HL-60/S4 (cell line): ENCODE data around the gene PDE2A.

Experiments used
- in situ Hi-C: fragments of 300-500 bp; cut with MboI; formaldehyde crosslinking; loops from 2 replicates; pipeline ENCODE4 v1.14.3; 2022; ENCODE audit warnings: low sequenced_read_pairs

The PDE2A gene

GRCh38 chr11:72665911-72666472, 8.2 kb downstream of the PDE2A start:
- in situ Hi-C loops, result loop anchor here (25.0 kb wide), 1 partner anchor 179 kb away; no protein-coding TSS in a partner anchor

- in situ Hi-C loops, result loop anchor here (25.0 kb wide), 1 partner anchor 175 kb away; no protein-coding TSS in a partner anchor
Observed at GRCh38 chr11:72662036-72662435, 12.2 kb downstream of the PDE2A start.

GRCh38 chr11:72661486-72661885, 12.7 kb downstream of the PDE2A start:
- in situ Hi-C loops, result loop anchor here (25.0 kb wide), 1 partner anchor 174 kb away; no protein-coding TSS in a partner anchor

GRCh38 chr11:72658989-72659640, 15.1 kb downstream of the PDE2A start:
- in situ Hi-C loops, result loop anchor here (25.0 kb wide), 1 partner anchor 172 kb away; no protein-coding TSS in a partner anchor

- in situ Hi-C loops, result loop anchor here (25.0 kb wide), 1 partner anchor 170 kb away; no protein-coding TSS in a partner anchor
Observed at GRCh38 chr11:72657411-72658100, 16.7 kb downstream of the PDE2A start.

GRCh38 chr11:72655896-72656464, 18.2 kb downstream of the PDE2A start:
- in situ Hi-C loops, result loop anchor here (25.0 kb wide), 1 partner anchor 169 kb away; no protein-coding TSS in a partner anchor

GRCh38 chr11:72655014-72655413, 19.2 kb downstream of the PDE2A start:
- in situ Hi-C loops, result loop anchor here (25.0 kb wide), 1 partner anchor 168 kb away; no protein-coding TSS in a partner anchor

GRCh38 chr11:72653649-72654048, 20.6 kb downstream of the PDE2A start:
- in situ Hi-C loops, result loop anchor here (25.0 kb wide), 1 partner anchor 166 kb away; no protein-coding TSS in a partner anchor

GRCh38 chr11:72652873-72653630, 21.2 kb downstream of the PDE2A start:
- in situ Hi-C loops, result loop anchor here (25.0 kb wide), 1 partner anchor 166 kb away; no protein-coding TSS in a partner anchor

- in situ Hi-C loops, result loop anchor here (25.0 kb wide), 1 partner anchor 165 kb away; no protein-coding TSS in a partner anchor
Observed at GRCh38 chr11:72652133-72652532, 22.1 kb downstream of the PDE2A start.

GRCh38 chr11:72649215-72649976, 24.8 kb downstream of the PDE2A start:
- in situ Hi-C loops, result loop anchor here (5.0 kb wide), 1 partner anchor 62 kb away; no protein-coding TSS in a partner anchor

- in situ Hi-C loops, result loop anchor here (5.0 kb wide), 1 partner anchor 61 kb away; no protein-coding TSS in a partner anchor
Observed at GRCh38 chr11:72648384-72649136, 25.7 kb downstream of the PDE2A start.

- in situ Hi-C loops, result loop anchor here (5.0 kb wide), 1 partner anchor 61 kb away; no protein-coding TSS in a partner anchor
Observed at GRCh38 chr11:72647882-72648281, 26.3 kb downstream of the PDE2A start.

GRCh38 chr11:72646472-72646871, 27.8 kb downstream of the PDE2A start:
- in situ Hi-C loops, result loop anchor here (5.0 kb wide), 1 partner anchor 59 kb away; no protein-coding TSS in a partner anchor

GRCh38 chr11:72646024-72646423, 28.2 kb downstream of the PDE2A start:
- in situ Hi-C loops, result loop anchor here (5.0 kb wide), 1 partner anchor 59 kb away; no protein-coding TSS in a partner anchor

- in situ Hi-C loops, result no loop called here
Observed at GRCh38 chr11:72643547-72643946, 30.7 kb downstream of the PDE2A start.

- in situ Hi-C loops, result no loop called here
Observed at GRCh38 chr11:72642884-72643522, 31.2 kb downstream of the PDE2A start.
